GM18511 (cell line): ENCODE results near the gene TUBB4A.

Experiments
- ATAC-seq: cut with Tn5 transposase; IDR thresholded peaks from one replicate; pipeline ENCODE4 v1.9.1; 2021; ENCODE audit warnings: mild to moderate bottlenecking, moderate library complexity; ENCODE audit not compliant: unreplicated experiment

The TUBB4A gene

GRCh38 chr19:6446452-6446851, 55.7 kb downstream of the TUBB4A start:
- no peak for ATAC-seq
